Gastrocnemius medialis (tissue), 4 donors: ENCODE results near the gene C9orf85. TPM values are rescaled to one million over a fixed set of nuclear protein-coding genes. Genes with fewer than 3 reads are reported as not detected.
"Not testable (repeated sequence)": the region's sequence is repeated elsewhere in the genome, so short reads cannot be mapped to it uniquely, and the experiment has no call there.

Source experiments
- ATAC-seq, 2 donors: fragments of 150-250 bp; one replicate each; pipeline ENCODE4 v1.9.1; 2016
- DNase-seq, 2 donors: peaks; one replicate each; pipeline ENCODE4 v3.0.0-alpha.2; 2019
- H3K27ac ChIP-seq, 4 donors: fragments of 200-600 bp; sonication (generic); 1 replicate in 1 of 4; 2 replicates in 3 of 4; pipeline ENCODE4 v1.5.1; 2016 to 2018; ENCODE audit warnings: mild to moderate bottlenecking in 2 of 4, moderate library complexity in 1 of 4
- H3K27me3 ChIP-seq, 3 donors: fragments of 200-600 bp; sonication (generic) in 2 of 3; 1 replicate in 1 of 3; 2 replicates in 2 of 3; pipeline versions ENCODE4 v1.5.1 to v1.6.0; 2016 to 2019; ENCODE audit warnings: mild to moderate bottlenecking in 1 of 3, moderate library complexity in 1 of 3
- H3K36me3 ChIP-seq, 2 donors: fragments of 200-600 bp; sonication (generic) in 1 of 2; one replicate each; pipeline ENCODE4 v1.5.1; 2017 to 2018
- H3K4me1 ChIP-seq, 2 donors: fragments of 200-600 bp; sonication (generic) in 1 of 2; one replicate each; pipeline ENCODE4 v1.5.1; 2016 to 2017; ENCODE audit warnings: mild to moderate bottlenecking in 2 of 2
- H3K4me3 ChIP-seq, 4 donors: fragments of 200-600 bp; sonication (generic) in 3 of 4; 1 replicate in 1 of 4; 2 replicates in 3 of 4; pipeline ENCODE4 v1.5.1; 2016 to 2019; ENCODE audit warnings: mild to moderate bottlenecking in 2 of 4
- H3K9me3 ChIP-seq, 3 donors: fragments of 200-600 bp; sonication (generic) in 2 of 3; 1 replicate in 1 of 3; 2 replicates in 2 of 3; pipeline ENCODE4 v1.5.1; 2016 to 2019
- CTCF ChIP-seq, 5 experiments: fragments of 450-650 bp in 3 of 5; fragments of 200-600 bp in 2 of 5; sonication (generic) in 2 of 5; IDR thresholded peaks in 4 of 5; conservative IDR thresholded peaks in 1 of 5; 1 replicate in 4 of 5; 2 replicates in 1 of 5; pipeline ENCODE4 v1.5.1; 2016 to 2019; ENCODE audit warnings: antibody characterized with exemption in 5 of 5, mild to moderate bottlenecking in 3 of 5, moderate library complexity in 3 of 5
- POLR2A ChIP-seq, 2 donors: fragments of 450-650 bp; IDR thresholded peaks; one replicate each; pipeline ENCODE4 v1.6.1; 2017; ENCODE audit warnings: antibody characterized with exemption in 2 of 2, mild to moderate bottlenecking in 2 of 2, moderate library complexity in 2 of 2
- in situ Hi-C, 4 donors: fragments of 200-750 bp; cut with MboI; loops; one replicate each; pipeline versions ENCODE4 v1.15.0 to v1.8.0; 2017; ENCODE audit warnings: low sequenced_read_pairs in 4 of 4
- intact Hi-C: fragments of 100-400 bp; cut with DNase I; formaldehyde crosslinking; loops from one replicate; pipeline ENCODE4 v1.15.1; 2023; ENCODE audit warnings: low total_unique reads
- total RNA-seq, 4 donors: library from RNA; depleted of rRNA; stranded (reverse); fragments of >200 nt; gene quantifications; one replicate each; pipeline versions ENCODE4 v1.1.0 to v1.2.3, GENCODE V29; 2016

Gene C9orf85
- total RNA-seq, 4 donors from 2014 or later = 1.7 to 9.6 (median 6.3) TPM

- no peaks in the 10 kb centered on the region for H3K9me3 ChIP-seq
- DNase-seq = no peak
- H3K36me3 ChIP-seq = no peaks in the 10 kb centered on the region
- in situ Hi-C loops = no loop called here
- ATAC-seq = no peak
- TF ChIP-seq CTCF (IDR thresholded peaks at IDR 0.05 in 4 of 5, conservative IDR thresholded peaks at IDR 0.05 in 1 of 5) (no peak), POLR2A (IDR thresholded peaks at IDR 0.05) (no peak)
- no peak overlapping the region for H3K4me3 ChIP-seq
- peaks cover 9 to 16% of the 10 kb centered on the region in 2 donors for H3K4me1 ChIP-seq
- intact Hi-C loops = no loop called here
- H3K27ac ChIP-seq = no peak overlapping the region
- H3K27me3 ChIP-seq = no peaks in the 10 kb centered on the region
These were observed 76.3 kb downstream of the C9orf85 start for GRCh38 chr9:71987471-71988371.

GRCh38 chr9:71990466-71990865 is 79.0 kb downstream of the C9orf85 start:
- DNase-seq (no peak), ATAC-seq (no peak)
- H3K4me1 ChIP-seq = no peaks in the 10 kb centered on the region
- no peak overlapping the region for H3K27ac ChIP-seq
- H3K4me3 ChIP-seq = no peak overlapping the region
- TF ChIP-seq CTCF (IDR thresholded peaks at IDR 0.05 in 4 of 5, conservative IDR thresholded peaks at IDR 0.05 in 1 of 5) (no peak), POLR2A (IDR thresholded peaks at IDR 0.05) (no peak)
- intact Hi-C loops = no loop called here
- no peaks in the 10 kb centered on the region for H3K9me3 ChIP-seq
- in situ Hi-C loops = no loop called here
- no peaks in the 10 kb centered on the region for H3K27me3 ChIP-seq
- H3K36me3 ChIP-seq = no peaks in the 10 kb centered on the region

GRCh38 chr9:72005451-72005850 is 94.0 kb downstream of the C9orf85 start:
- TF ChIP-seq CTCF (IDR thresholded peaks at IDR 0.05 in 4 of 5, conservative IDR thresholded peaks at IDR 0.05 in 1 of 5) (no peak), POLR2A (IDR thresholded peaks at IDR 0.05) (no peak)
- no peak overlapping the region for H3K4me3 ChIP-seq
- no peaks in the 10 kb centered on the region for H3K4me1 ChIP-seq
- in situ Hi-C loops (loop anchor here in 2 of 4 donors (25.0 kb wide), 3 partner anchors 393 to 718 kb away; no protein-coding TSS in a partner anchor), intact Hi-C loops (no loop called here)
- DNase-seq (no peak), ATAC-seq (no peak)
- no peaks in the 10 kb centered on the region for H3K27me3 ChIP-seq
- H3K9me3 ChIP-seq = no peaks in the 10 kb centered on the region
- H3K27ac ChIP-seq = no peak overlapping the region
- no peaks in the 10 kb centered on the region for H3K36me3 ChIP-seq

- ATAC-seq = no peak
- intact Hi-C loops (no loop called here), in situ Hi-C loops (loop anchor here in 2 of 4 donors (25.0 kb wide), 3 partner anchors 394 to 719 kb away; no protein-coding TSS in a partner anchor)
- no peak overlapping the region for H3K4me3 ChIP-seq
- H3K9me3 ChIP-seq = no peaks in the 10 kb centered on the region
- no peak overlapping the region for H3K27ac ChIP-seq
- DNase-seq = no peak
- H3K36me3 ChIP-seq = no peaks in the 10 kb centered on the region
- no peaks in the 10 kb centered on the region for H3K27me3 ChIP-seq
- TF ChIP-seq CTCF (IDR thresholded peaks at IDR 0.05 in 4 of 5, conservative IDR thresholded peaks at IDR 0.05 in 1 of 5) (no peak), POLR2A (IDR thresholded peaks at IDR 0.05) (no peak)
- no peaks in the 10 kb centered on the region for H3K4me1 ChIP-seq
These were observed 95.1 kb downstream of the C9orf85 start for GRCh38 chr9:72006501-72006900.

- intact Hi-C loops = not testable (repeated sequence)
- in situ Hi-C loops = loop anchor here in 2 of 4 donors (25.0 kb wide), 3 partner anchors 395 to 720 kb away; no protein-coding TSS in a partner anchor
These were observed 96.3 kb downstream of the C9orf85 start for GRCh38 chr9:72007726-72008125.

More at GRCh38 chr9:72007726-72008125, 96.3 kb downstream of the C9orf85 start:
- DNase-seq, H3K27me3 ChIP-seq, ATAC-seq, H3K27ac ChIP-seq, H3K4me1 ChIP-seq, H3K4me3 ChIP-seq, H3K9me3 ChIP-seq, H3K36me3 ChIP-seq: not testable (repeated sequence)
